ENCODE results near the gene SERPINC1. TPM values are rescaled to one million over a fixed set of nuclear protein-coding genes. Genes with fewer than 3 reads are reported as not detected.

Gene SERPINC1
- total and polyA plus RNA-seq, 2 of the 13 experiments (the other 11 are each of a cell fraction or from before 2014, with no cell fraction given): 142 to 205 TPM

DNA sequence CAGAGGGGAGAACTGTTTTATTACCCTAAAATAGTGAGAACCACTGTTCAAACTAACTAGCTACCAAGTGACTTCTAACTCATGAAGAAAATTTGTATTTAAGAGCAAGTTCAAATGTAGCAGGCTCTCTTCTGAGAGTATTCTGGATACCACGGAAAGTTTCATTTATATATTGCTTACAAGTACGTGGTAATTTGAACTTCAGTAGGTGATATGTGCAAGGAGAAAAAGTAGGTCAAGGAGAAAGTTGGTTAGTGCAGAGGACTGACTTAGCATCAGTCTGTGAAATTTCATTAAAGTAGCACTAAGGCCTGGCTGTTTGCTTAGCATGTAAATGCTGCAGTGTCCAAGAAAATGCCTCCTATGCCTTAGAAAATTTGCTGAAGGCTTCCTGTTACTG lies 16.7 kb downstream of the SERPINC1 start:
- DNase-seq (ENCODE audit: low spot score): no peak
- no peak overlapping the region for H3K4me3 ChIP-seq (replicated peaks in 1 of 3; ENCODE audit: insufficient read depth in 1 of 3, low read depth in 2 of 3, low read length in 3 of 3)
- H3K27me3 ChIP-seq (ENCODE audit: control insufficient read depth in 1 of 2, insufficient read depth in 2 of 2, low read length in 2 of 2): no peaks in the 10 kb centered on the region
- no peaks in the 10 kb centered on the region for H4K20me1 ChIP-seq (ENCODE audit: insufficient read depth, low read length)
- in situ Hi-C loops (cut with HindIII; ENCODE audit: extremely low pct_ligation_motif_present, low pct_unique_long_range_greater_than_20kb) (no loop called here), intact Hi-C loops (cut with micrococcal nuclease; ENCODE audit: unreplicated experiment) (no loop called here)
- whole genome bisulfite sequencing (ENCODE audit: low lambda C conversion rate): 95% methylated on average over 2 of the region's 2 CpGs
- H3K79me2 ChIP-seq (ENCODE audit: insufficient read depth, low read length): no peaks in the 10 kb centered on the region
- no peak overlapping the region for H3K27ac ChIP-seq (ENCODE audit: extremely low read length, insufficient read depth, low read length)
- ChIA-PET CTCF (ENCODE audit: low intra/inter-chr PET ratio, low total read pairs) (no interaction called here), POLR2A (no interaction called here)
- no peak overlapping the region for H2AFZ ChIP-seq (ENCODE audit: low read length)
- H3K4me1 ChIP-seq (ENCODE audit: insufficient read depth, low read length): no peaks in the 10 kb centered on the region
- no peak for FAIRE-seq
- ATAC-seq: no peak
- H3K9ac ChIP-seq (ENCODE audit: insufficient read depth, low read depth, low read length): no peak overlapping the region
- BruUV-seq (replicated peaks): no TSS peak
- TF ChIP-seq ZNF260 (CRISPR knock-in tag; IDR thresholded peaks at IDR 0.05; ENCODE audit: borderline replicate concordance, low read depth): no peak
- no peak for TF ChIP-seq SP5 (CRISPR knock-in tag; IDR thresholded peaks at IDR 0.05; ENCODE audit: borderline replicate concordance, low read depth)
- TF ChIP-seq FOXM1 (CRISPR knock-in tag; IDR thresholded peaks at IDR 0.05): no peak
- H3K4me2 ChIP-seq (ENCODE audit: low read depth, low read length): no peak overlapping the region
- H3K36me3 ChIP-seq (replicated peaks in 1 of 2; ENCODE audit: control insufficient read depth in 1 of 2, insufficient read depth in 2 of 2, low read length in 2 of 2): peaks cover 0 to 3% of the 10 kb centered on the region in 2 experiments; a peak in 2 of 5 replicates
- no peaks in the 10 kb centered on the region for H3K9me3 ChIP-seq (ENCODE audit: low read length)

DNA sequence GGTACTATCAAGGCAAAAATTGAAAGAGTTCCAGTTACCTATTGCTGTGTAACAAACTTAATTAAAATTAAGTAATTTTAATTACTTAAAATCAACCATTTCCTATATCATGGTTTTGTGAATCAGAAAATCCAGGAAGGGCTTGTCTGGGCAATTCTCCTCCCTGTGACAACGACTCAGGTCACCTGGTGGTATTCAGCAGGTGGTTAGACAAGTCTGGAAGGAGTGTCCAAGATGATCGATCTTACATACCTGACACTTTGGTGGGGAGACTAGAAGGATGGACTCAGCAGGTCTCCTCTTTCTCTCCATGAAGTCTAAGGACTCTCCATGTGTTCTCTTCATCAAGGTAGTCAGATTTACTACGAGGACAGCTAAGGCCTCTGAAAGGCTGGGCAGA lies 22.9 kb downstream of the SERPINC1 start:
- DNase-seq (ENCODE audit: low spot score) (no peak), ATAC-seq (no peak), FAIRE-seq (no peak)
- intact Hi-C loops (cut with micrococcal nuclease; ENCODE audit: unreplicated experiment) (no loop called here), in situ Hi-C loops (cut with HindIII; ENCODE audit: extremely low pct_ligation_motif_present, low pct_unique_long_range_greater_than_20kb) (no loop called here)
- Histone ChIP-seq H3K4me3 (replicated peaks in 1 of 3; ENCODE audit: insufficient read depth in 1 of 3, low read depth in 2 of 3, low read length in 3 of 3) (no peak overlapping the region), H2AFZ (ENCODE audit: low read length) (no peak overlapping the region), H3K79me2 (ENCODE audit: insufficient read depth, low read length) (no peaks in the 10 kb centered on the region), H4K20me1 (ENCODE audit: insufficient read depth, low read length) (no peaks in the 10 kb centered on the region), H3K4me1 (ENCODE audit: insufficient read depth, low read length) (no peaks in the 10 kb centered on the region), H3K27me3 (ENCODE audit: control insufficient read depth in 1 of 2, insufficient read depth in 2 of 2, low read length in 2 of 2) (no peaks in the 10 kb centered on the region), H3K36me3 (replicated peaks in 1 of 2; ENCODE audit: control insufficient read depth in 1 of 2, insufficient read depth in 2 of 2, low read length in 2 of 2) (no peaks in the 10 kb centered on the region), H3K4me2 (ENCODE audit: low read depth, low read length) (no peak overlapping the region), H3K9me3 (ENCODE audit: low read length) (no peaks in the 10 kb centered on the region), H3K9ac (ENCODE audit: insufficient read depth, low read depth, low read length) (no peak overlapping the region), H3K27ac (ENCODE audit: extremely low read length, insufficient read depth, low read length) (no peak overlapping the region)
- BruUV-seq (replicated peaks): no TSS peak
- ChIA-PET POLR2A (no interaction called here), CTCF (ENCODE audit: low intra/inter-chr PET ratio, low total read pairs) (no interaction called here)
- WGBS (ENCODE audit: low lambda C conversion rate): 88% methylated on average over 3 of the region's 3 CpGs
- TF ChIP-seq, protein P1, sequence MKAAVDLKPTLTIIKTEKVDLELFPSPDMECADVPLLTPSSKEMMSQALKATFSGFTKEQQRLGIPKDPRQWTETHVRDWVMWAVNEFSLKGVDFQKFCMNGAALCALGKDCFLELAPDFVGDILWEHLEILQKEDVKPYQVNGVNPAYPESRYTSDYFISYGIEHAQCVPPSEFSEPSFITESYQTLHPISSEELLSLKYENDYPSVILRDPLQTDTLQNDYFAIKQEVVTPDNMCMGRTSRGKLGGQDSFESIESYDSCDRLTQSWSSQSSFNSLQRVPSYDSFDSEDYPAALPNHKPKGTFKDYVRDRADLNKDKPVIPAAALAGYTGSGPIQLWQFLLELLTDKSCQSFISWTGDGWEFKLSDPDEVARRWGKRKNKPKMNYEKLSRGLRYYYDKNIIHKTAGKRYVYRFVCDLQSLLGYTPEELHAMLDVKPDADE (CRISPR knock-in tag; IDR thresholded peaks at IDR 0.05): no peak
- TF ChIP-seq HMG20A (CRISPR knock-in tag; IDR thresholded peaks at IDR 0.05; ENCODE audit: borderline replicate concordance): no peak
- TF ChIP-seq, protein P2, sequence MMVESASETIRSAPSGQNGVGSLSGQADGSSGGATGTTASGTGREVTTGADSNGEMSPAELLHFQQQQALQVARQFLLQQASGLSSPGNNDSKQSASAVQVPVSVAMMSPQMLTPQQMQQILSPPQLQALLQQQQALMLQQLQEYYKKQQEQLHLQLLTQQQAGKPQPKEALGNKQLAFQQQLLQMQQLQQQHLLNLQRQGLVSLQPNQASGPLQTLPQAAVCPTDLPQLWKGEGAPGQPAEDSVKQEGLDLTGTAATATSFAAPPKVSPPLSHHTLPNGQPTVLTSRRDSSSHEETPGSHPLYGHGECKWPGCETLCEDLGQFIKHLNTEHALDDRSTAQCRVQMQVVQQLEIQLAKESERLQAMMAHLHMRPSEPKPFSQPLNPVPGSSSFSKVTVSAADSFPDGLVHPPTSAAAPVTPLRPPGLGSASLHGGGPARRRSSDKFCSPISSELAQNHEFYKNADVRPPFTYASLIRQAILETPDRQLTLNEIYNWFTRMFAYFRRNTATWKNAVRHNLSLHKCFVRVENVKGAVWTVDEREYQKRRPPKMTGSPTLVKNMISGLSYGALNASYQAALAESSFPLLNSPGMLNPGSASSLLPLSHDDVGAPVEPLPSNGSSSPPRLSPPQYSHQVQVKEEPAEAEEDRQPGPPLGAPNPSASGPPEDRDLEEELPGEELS (CRISPR knock-in tag; IDR thresholded peaks at IDR 0.05): no peak
- no peak for TF ChIP-seq ZKSCAN1 (IDR thresholded peaks at IDR 0.05; ENCODE audit: low read length)
- no peak for TF ChIP-seq ZKSCAN5 (CRISPR knock-in tag; IDR thresholded peaks at IDR 0.05)
- no peak for TF ChIP-seq REPIN1 (CRISPR knock-in tag; IDR thresholded peaks at IDR 0.05; ENCODE audit: borderline replicate concordance, low read depth)
- TF ChIP-seq ZNF790 (CRISPR knock-in tag; IDR thresholded peaks at IDR 0.05; ENCODE audit: borderline replicate concordance): no peak
- TF ChIP-seq PHF20 (CRISPR knock-in tag; IDR thresholded peaks at IDR 0.05): no peak
- no peak for TF ChIP-seq ETV6 (CRISPR knock-in tag; conservative IDR thresholded peaks at IDR 0.05)
- TF ChIP-seq, protein P3, sequence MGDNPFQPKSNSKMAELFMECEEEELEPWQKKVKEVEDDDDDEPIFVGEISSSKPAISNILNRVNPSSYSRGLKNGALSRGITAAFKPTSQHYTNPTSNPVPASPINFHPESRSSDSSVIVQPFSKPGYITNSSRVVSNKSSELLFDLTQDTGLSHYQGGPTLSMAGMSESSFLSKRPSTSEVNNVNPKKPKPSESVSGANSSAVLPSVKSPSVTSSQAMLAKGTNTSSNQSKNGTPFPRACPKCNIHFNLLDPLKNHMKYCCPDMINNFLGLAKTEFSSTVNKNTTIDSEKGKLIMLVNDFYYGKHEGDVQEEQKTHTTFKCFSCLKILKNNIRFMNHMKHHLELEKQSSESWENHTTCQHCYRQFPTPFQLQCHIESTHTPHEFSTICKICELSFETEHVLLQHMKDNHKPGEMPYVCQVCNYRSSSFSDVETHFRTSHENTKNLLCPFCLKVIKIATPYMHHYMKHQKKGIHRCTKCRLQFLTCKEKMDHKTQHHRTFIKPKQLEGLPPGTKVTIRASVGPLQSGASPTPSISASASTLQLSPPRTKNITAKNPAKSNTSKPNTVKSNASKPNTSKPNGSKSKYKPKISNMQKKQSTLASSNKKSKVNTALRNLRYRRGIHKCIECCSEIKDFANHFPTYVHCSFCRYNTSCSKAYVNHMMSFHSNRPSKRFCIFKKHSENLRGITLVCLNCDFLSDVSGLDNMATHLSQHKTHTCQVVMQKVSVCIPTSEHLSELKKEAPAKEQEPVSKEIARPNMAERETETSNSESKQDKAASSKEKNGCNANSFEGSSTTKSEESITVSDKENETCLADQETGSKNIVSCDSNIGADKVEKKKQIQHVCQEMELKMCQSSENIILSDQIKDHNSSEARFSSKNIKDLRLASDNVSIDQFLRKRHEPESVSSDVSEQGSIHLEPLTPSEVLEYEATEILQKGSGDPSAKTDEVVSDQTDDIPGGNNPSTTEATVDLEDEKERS (CRISPR knock-in tag; IDR thresholded peaks at IDR 0.05): no peak
- TF ChIP-seq ZNF607 (CRISPR knock-in tag; IDR thresholded peaks at IDR 0.05; ENCODE audit: borderline replicate concordance): no peak

All from HepG2 (cell line).